ENCODE measurements around the gene SIRPA. TPM values are rescaled to one million over a fixed set of nuclear protein-coding genes. Genes with fewer than 3 reads are reported as not detected.

Gene SIRPA
- polyA plus RNA-seq, 1 donor (not counting 4 experiments of a cell fraction or from before 2014, with no cell fraction given): 23.7 TPM

DNA sequence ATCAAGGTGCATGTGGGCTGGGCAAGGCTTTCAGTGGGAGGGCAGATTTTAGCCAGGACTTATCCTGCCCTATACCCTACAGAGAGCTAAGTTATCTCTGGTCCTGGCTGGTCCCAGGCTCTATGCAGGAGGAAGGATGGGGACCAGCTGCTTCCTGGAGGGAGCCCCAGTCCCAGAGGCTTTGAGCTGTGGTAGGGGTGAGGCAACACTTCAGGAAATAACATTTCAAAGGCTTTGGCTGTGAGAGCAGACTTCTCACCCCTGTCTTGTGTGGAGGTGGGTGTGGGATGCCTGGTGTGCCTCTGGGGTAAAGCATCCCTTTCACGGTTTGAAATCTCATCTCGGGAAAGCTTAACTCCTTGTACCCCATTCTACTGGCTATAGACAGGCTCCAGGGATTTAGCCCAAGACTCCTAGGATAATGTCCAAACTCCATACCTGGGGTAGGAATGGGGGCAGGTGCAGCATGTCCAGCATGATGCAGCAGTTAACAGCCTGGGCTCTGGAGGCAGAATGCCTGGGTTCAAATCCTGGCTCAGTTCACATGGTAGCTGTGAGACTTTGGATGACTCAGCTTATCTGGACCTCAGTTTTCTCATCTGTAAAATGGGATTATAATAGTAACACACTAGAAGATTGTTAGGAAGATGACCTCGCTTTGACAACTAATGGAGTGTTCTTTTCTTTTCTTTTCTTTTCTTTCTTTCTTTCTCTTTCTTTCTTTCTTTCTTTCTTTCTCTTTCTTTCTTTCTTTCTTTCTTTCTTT is 27.5 kb upstream of the SIRPA start:
- dilution Hi-C loops (cut with MboI; ENCODE audit: extremely low pct_ligation_motif_present, low sequenced_read_pairs): no loop called here
- peaks cover 4% of the 10 kb centered on the region for H3K9me1 ChIP-seq (ENCODE audit: control insufficient read depth, extremely low read depth, insufficient read depth, low read length)
- no peak for TF ChIP-seq EZH2 (IDR thresholded peaks at IDR 0.05; ENCODE audit: low read length)
- TF ChIP-seq, protein P1, sequence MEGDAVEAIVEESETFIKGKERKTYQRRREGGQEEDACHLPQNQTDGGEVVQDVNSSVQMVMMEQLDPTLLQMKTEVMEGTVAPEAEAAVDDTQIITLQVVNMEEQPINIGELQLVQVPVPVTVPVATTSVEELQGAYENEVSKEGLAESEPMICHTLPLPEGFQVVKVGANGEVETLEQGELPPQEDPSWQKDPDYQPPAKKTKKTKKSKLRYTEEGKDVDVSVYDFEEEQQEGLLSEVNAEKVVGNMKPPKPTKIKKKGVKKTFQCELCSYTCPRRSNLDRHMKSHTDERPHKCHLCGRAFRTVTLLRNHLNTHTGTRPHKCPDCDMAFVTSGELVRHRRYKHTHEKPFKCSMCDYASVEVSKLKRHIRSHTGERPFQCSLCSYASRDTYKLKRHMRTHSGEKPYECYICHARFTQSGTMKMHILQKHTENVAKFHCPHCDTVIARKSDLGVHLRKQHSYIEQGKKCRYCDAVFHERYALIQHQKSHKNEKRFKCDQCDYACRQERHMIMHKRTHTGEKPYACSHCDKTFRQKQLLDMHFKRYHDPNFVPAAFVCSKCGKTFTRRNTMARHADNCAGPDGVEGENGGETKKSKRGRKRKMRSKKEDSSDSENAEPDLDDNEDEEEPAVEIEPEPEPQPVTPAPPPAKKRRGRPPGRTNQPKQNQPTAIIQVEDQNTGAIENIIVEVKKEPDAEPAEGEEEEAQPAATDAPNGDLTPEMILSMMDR (optimal IDR thresholded peaks at IDR 0.05 in 1 of 3, IDR thresholded peaks at IDR 0.05 in 1 of 3, conservative IDR thresholded peaks at IDR 0.05 in 1 of 3; ENCODE audit: extremely low read depth in 1 of 3, insufficient read depth in 2 of 3, low read length in 3 of 3): no peak
- no peak overlapping the region for H3K4me3 ChIP-seq (ENCODE audit: control insufficient read depth in 2 of 3, extremely low read depth in 1 of 3, insufficient read depth in 2 of 3, low read depth in 1 of 3, low read length in 3 of 3)
- FAIRE-seq: no peak
- no peaks in the 10 kb centered on the region for H4K20me1 ChIP-seq (ENCODE audit: control insufficient read depth, extremely low read depth, insufficient read depth, low read length)
- H3K4me2 ChIP-seq (ENCODE audit: control insufficient read depth, extremely low read depth, insufficient read depth, low read depth, low read length): no peak overlapping the region
- H3K9me3 ChIP-seq (ENCODE audit: control insufficient read depth, low read depth, low read length): no peaks in the 10 kb centered on the region
- no peak for DNase-seq (ENCODE audit: low read depth, low spot score)
- H3K27me3 ChIP-seq (ENCODE audit: control insufficient read depth, extremely low read depth, insufficient read depth, low read length): no peaks in the 10 kb centered on the region
- peaks cover 8% of the 10 kb centered on the region for H3K4me1 ChIP-seq (ENCODE audit: control insufficient read depth, extremely low read depth, insufficient read depth, low read length)
- no peak overlapping the region for H3K9ac ChIP-seq (ENCODE audit: control insufficient read depth, extremely low read depth, insufficient read depth, low read length)
- H3K36me3 ChIP-seq (ENCODE audit: control insufficient read depth in 2 of 2, extremely low read depth in 1 of 2, insufficient read depth in 2 of 2, low read length in 2 of 2): no peaks in the 10 kb centered on the region
- no peak overlapping the region for H3K27ac ChIP-seq (ENCODE audit: control insufficient read depth, insufficient read depth, low read length)
- no peak overlapping the region for H2AFZ ChIP-seq (ENCODE audit: control insufficient read depth, low read length)
- H3K79me2 ChIP-seq (ENCODE audit: control insufficient read depth, insufficient read depth, low read length): no peaks in the 10 kb centered on the region

DNA sequence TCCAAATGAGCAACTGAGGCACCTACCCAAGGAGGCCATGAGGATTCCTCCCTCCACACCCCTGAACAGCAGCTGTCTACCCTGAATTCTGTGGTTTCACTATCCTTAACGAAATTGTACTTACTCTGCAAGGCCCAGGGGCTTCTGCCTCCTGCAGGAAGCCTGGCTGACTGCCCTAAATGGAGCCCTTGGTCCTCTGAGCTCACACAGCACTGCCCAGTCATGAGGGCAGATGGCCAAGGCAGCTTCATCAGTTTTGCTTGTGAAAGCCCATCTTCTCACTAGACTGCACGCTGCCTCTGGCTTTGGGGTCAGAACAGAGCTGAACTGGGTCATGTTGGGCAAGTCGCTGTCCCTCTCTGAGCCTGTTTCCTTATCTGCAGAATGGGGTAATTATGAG is 26.4 kb upstream of the SIRPA start:
- Histone ChIP-seq H3K79me2 (ENCODE audit: control insufficient read depth, insufficient read depth, low read length) (no peaks in the 10 kb centered on the region), H3K36me3 (ENCODE audit: control insufficient read depth in 2 of 2, extremely low read depth in 1 of 2, insufficient read depth in 2 of 2, low read length in 2 of 2) (no peaks in the 10 kb centered on the region), H3K9me1 (ENCODE audit: control insufficient read depth, extremely low read depth, insufficient read depth, low read length) (peaks cover 4% of the 10 kb centered on the region), H3K4me2 (ENCODE audit: control insufficient read depth, extremely low read depth, insufficient read depth, low read depth, low read length) (no peak overlapping the region), H4K20me1 (ENCODE audit: control insufficient read depth, extremely low read depth, insufficient read depth, low read length) (no peaks in the 10 kb centered on the region), H3K9me3 (ENCODE audit: control insufficient read depth, low read depth, low read length) (no peaks in the 10 kb centered on the region), H3K4me1 (ENCODE audit: control insufficient read depth, extremely low read depth, insufficient read depth, low read length) (peaks cover 8% of the 10 kb centered on the region), H3K9ac (ENCODE audit: control insufficient read depth, extremely low read depth, insufficient read depth, low read length) (no peak overlapping the region), H3K4me3 (ENCODE audit: control insufficient read depth in 2 of 3, extremely low read depth in 1 of 3, insufficient read depth in 2 of 3, low read depth in 1 of 3, low read length in 3 of 3) (no peak overlapping the region), H3K27me3 (ENCODE audit: control insufficient read depth, extremely low read depth, insufficient read depth, low read length) (no peaks in the 10 kb centered on the region), H2AFZ (ENCODE audit: control insufficient read depth, low read length) (no peak overlapping the region), H3K27ac (ENCODE audit: control insufficient read depth, insufficient read depth, low read length) (no peak overlapping the region)
- TF ChIP-seq, protein P1 (optimal IDR thresholded peaks at IDR 0.05 in 1 of 3, IDR thresholded peaks at IDR 0.05 in 1 of 3, conservative IDR thresholded peaks at IDR 0.05 in 1 of 3; ENCODE audit: extremely low read depth in 1 of 3, insufficient read depth in 2 of 3, low read length in 3 of 3): no peak
- no peak for TF ChIP-seq EZH2 (IDR thresholded peaks at IDR 0.05; ENCODE audit: low read length)
- DNase-seq (ENCODE audit: low read depth, low spot score): no peak
- FAIRE-seq: no peak
- dilution Hi-C loops (cut with MboI; ENCODE audit: extremely low pct_ligation_motif_present, low sequenced_read_pairs): no loop called here
